WTC11 (cell line): ENCODE data around the gene DBI. TPM values are rescaled to one million over a fixed set of nuclear protein-coding genes. Genes with fewer than 3 reads are reported as not detected.

Experiments
- ATAC-seq: fragments of 200-7000 bp; cut with Tn5 transposase; 2 replicates; pipeline ENCODE4 v1.10.0; 2021; ENCODE audit warnings: mild to moderate bottlenecking, moderate library complexity
- CTCF ChIA-PET: fragments of 300-600 bp; sonication (Branson Sonifier 250); formaldehyde crosslinking; loops from one replicate; lab custom pipeline; 2021; ENCODE audit warnings: antibody characterized with exemption; lab: Charles Lee
- POLR2A ChIA-PET: fragments of 350-600 bp; sonication (Branson Sonifier 250); formaldehyde crosslinking; loops from one replicate; lab custom pipeline; 2021; ENCODE audit warnings: antibody characterized with exemption; lab: Charles Lee
- DNase-seq: peaks from one replicate; pipeline ENCODE4 v3.0.0; 2021; ENCODE audit warnings: low spot score
- H3K27ac Mint-ChIP-seq: 2 replicates; pipeline ENCODE4 v1.8.0; 2021; ENCODE audit warnings: mixed read lengths
- H3K27me3 Mint-ChIP-seq: 2 replicates; pipeline ENCODE4 v1.8.0; 2021; ENCODE audit warnings: low read depth, mild to moderate bottlenecking, moderate library complexity, mixed read lengths
- H3K36me3 Mint-ChIP-seq: 2 replicates; pipeline ENCODE4 v1.8.0; 2021; ENCODE audit warnings: mixed read lengths
- H3K4me1 Mint-ChIP-seq: 2 replicates; pipeline ENCODE4 v1.8.0; 2022; ENCODE audit warnings: mixed read lengths
- H3K4me3 Mint-ChIP-seq: 2 replicates; pipeline ENCODE4 v1.8.0; 2021; ENCODE audit warnings: mild to moderate bottlenecking, moderate library complexity, mixed read lengths
- H3K9me3 Mint-ChIP-seq: 2 replicates; pipeline ENCODE4 v1.8.0; 2021; ENCODE audit warnings: mixed read lengths
- ARID4B ChIP-seq: sonication (generic); formaldehyde crosslinking; IDR thresholded peaks from 2 replicates; pipeline ENCODE4 v1.8.0; 2023; ENCODE audit warnings: missing genetic modification reagents, mild to moderate bottlenecking, borderline replicate concordance
- ATF1 ChIP-seq: sonication (generic); formaldehyde crosslinking; IDR thresholded peaks from 2 replicates; pipeline ENCODE4 v1.8.1; 2023; ENCODE audit warnings: mild to moderate bottlenecking, moderate library complexity, missing genetic modification reagents
- E2F5 ChIP-seq: sonication (generic); formaldehyde crosslinking; IDR thresholded peaks from 2 replicates; pipeline ENCODE4 v1.8.1; 2022; ENCODE audit warnings: mild to moderate bottlenecking, moderate library complexity, missing genetic modification reagents
- ELF4 ChIP-seq: sonication (generic); formaldehyde crosslinking; IDR thresholded peaks from 2 replicates; pipeline ENCODE4 v1.8.1; 2022; ENCODE audit warnings: low read depth, mild to moderate bottlenecking, moderate library complexity, missing genetic modification reagents
- GTF2I ChIP-seq: fragments of 250-450 bp; sonication (Bioruptor Pico); conservative IDR thresholded peaks from 2 replicates; pipeline ENCODE4 v1.4.0; 2021; ENCODE audit warnings: mild to moderate bottlenecking
- HMGA2 ChIP-seq: fragments of 250-450 bp; sonication (Bioruptor Pico); IDR thresholded peaks from 2 replicates; pipeline ENCODE4 v1.4.0; 2021; ENCODE audit warnings: mild to moderate bottlenecking, moderate library complexity
- JAZF1 ChIP-seq: fragments of 250-450 bp; sonication (Bioruptor Pico); IDR thresholded peaks from 2 replicates; pipeline ENCODE4 v1.9.0; 2021; ENCODE audit warnings: moderate library complexity, mild to moderate bottlenecking, inconsistent platforms
- JUN ChIP-seq: sonication (generic); formaldehyde crosslinking; IDR thresholded peaks from 2 replicates; pipeline ENCODE4 v1.8.0; 2023; ENCODE audit warnings: mild to moderate bottlenecking, missing genetic modification reagents
- MAX ChIP-seq: sonication (generic); formaldehyde crosslinking; IDR thresholded peaks from 2 replicates; pipeline ENCODE4 v1.8.0; 2022; ENCODE audit warnings: mild to moderate bottlenecking, missing genetic modification reagents
- NR2C2 ChIP-seq: sonication (generic); formaldehyde crosslinking; IDR thresholded peaks from 2 replicates; pipeline ENCODE4 v1.8.0; 2022; ENCODE audit warnings: mild to moderate bottlenecking, missing genetic modification reagents
- USF2 ChIP-seq: sonication (generic); formaldehyde crosslinking; IDR thresholded peaks from 2 replicates; pipeline ENCODE4 v1.8.1; 2023; ENCODE audit warnings: mild to moderate bottlenecking, missing genetic modification reagents, moderate library complexity
- ZNF121 ChIP-seq: sonication (generic); formaldehyde crosslinking; IDR thresholded peaks from 2 replicates; pipeline ENCODE4 v1.8.0; 2023; ENCODE audit warnings: missing genetic modification reagents
- ZNF138 ChIP-seq: sonication (generic); formaldehyde crosslinking; conservative IDR thresholded peaks from 2 replicates; pipeline ENCODE4 v1.8.1; 2022; ENCODE audit warnings: mild to moderate bottlenecking, moderate library complexity, missing genetic modification reagents
- ZNF281 ChIP-seq: sonication (generic); formaldehyde crosslinking; IDR thresholded peaks from 2 replicates; pipeline ENCODE4 v1.8.0; 2023; ENCODE audit warnings: mild to moderate bottlenecking, missing genetic modification reagents
- ZNF532 ChIP-seq: fragments of 250-450 bp; sonication (Bioruptor Pico); IDR thresholded peaks from 2 replicates; pipeline ENCODE4 v1.9.0; 2021; ENCODE audit warnings: mild to moderate bottlenecking, borderline replicate concordance
- ZNF671 ChIP-seq: fragments of 250-450 bp; sonication (Bioruptor Pico); IDR thresholded peaks from 2 replicates; pipeline ENCODE4 v1.8.0; 2021; ENCODE audit warnings: mild to moderate bottlenecking
- ZSCAN18 ChIP-seq: fragments of 250-450 bp; sonication (Bioruptor Pico); IDR thresholded peaks from 2 replicates; pipeline ENCODE4 v2.1.2; 2022; ENCODE audit warnings: mild to moderate bottlenecking, moderate library complexity
- total RNA-seq: library from RNA; stranded (reverse); gene quantifications from 3 replicates; pipeline ENCODE4 v1.2.3, GENCODE V29; 2021

DBI gene
- total RNA-seq, 1 experiment from 2014 or later = 158 TPM

- no peak for TF ChIP-seq ZNF121 (CRISPR knock-in tag)
- TF ChIP-seq JUN = no peak
- TF ChIP-seq ZNF671 (CRISPR knock-in tag) = no peak
- no peak for TF ChIP-seq GTF2I (CRISPR knock-in tag)
- TF ChIP-seq ZNF532 (CRISPR knock-in tag) = no peak
- TF ChIP-seq ATF1 (CRISPR knock-in tag) = no peak
- no peak for TF ChIP-seq ZSCAN18 (CRISPR knock-in tag)
- no peak for TF ChIP-seq ARID4B (CRISPR knock-in tag)
- TF ChIP-seq ZNF138 (CRISPR knock-in tag) = no peak
- TF ChIP-seq ELF4 = no peak
- no peak for TF ChIP-seq ZNF281
- no peak for TF ChIP-seq JAZF1 (CRISPR knock-in tag)
- no peak for TF ChIP-seq HMGA2 (CRISPR knock-in tag)
- TF ChIP-seq, all 79 proteins: peak for 0
Observed at GRCh38 chr2:119364798-119365197, 2.0 kb upstream of the DBI start (continued).

GRCh38 chr2:119365436-119365835 is 1.3 kb upstream of the DBI start:
- H3K4me3 Mint-ChIP-seq = peak overlapping the region; percentile 99
- peaks cover 14% of the 10 kb centered on the region for H3K36me3 Mint-ChIP-seq
- TF ChIP-seq E2F5 (CRISPR knock-in tag) (no peak), NR2C2 (CRISPR knock-in tag) (no peak), USF2 (CRISPR knock-in tag) (no peak), MAX (CRISPR knock-in tag) (no peak)
- H3K27me3 Mint-ChIP-seq = no peaks in the 10 kb centered on the region
- peaks cover 23% of the 10 kb centered on the region for H3K4me1 Mint-ChIP-seq
- ChIA-PET CTCF (interaction anchor here (3.3 kb wide), 1 partner anchor 14 kb away, joined by 25 read pairs; no protein-coding TSS in a partner anchor), POLR2A (no interaction called here)
- no peak overlapping the region for H3K27ac Mint-ChIP-seq
- ATAC-seq = no peak
- DNase-seq = no peak
- no peaks in the 10 kb centered on the region for H3K9me3 Mint-ChIP-seq
